ENCODE results near the gene C11orf21.
"Not testable (repeated sequence)": the region's sequence is repeated elsewhere in the genome, so short reads cannot be mapped to it uniquely, and the experiment has no call there.

C11orf21 gene

DNA sequence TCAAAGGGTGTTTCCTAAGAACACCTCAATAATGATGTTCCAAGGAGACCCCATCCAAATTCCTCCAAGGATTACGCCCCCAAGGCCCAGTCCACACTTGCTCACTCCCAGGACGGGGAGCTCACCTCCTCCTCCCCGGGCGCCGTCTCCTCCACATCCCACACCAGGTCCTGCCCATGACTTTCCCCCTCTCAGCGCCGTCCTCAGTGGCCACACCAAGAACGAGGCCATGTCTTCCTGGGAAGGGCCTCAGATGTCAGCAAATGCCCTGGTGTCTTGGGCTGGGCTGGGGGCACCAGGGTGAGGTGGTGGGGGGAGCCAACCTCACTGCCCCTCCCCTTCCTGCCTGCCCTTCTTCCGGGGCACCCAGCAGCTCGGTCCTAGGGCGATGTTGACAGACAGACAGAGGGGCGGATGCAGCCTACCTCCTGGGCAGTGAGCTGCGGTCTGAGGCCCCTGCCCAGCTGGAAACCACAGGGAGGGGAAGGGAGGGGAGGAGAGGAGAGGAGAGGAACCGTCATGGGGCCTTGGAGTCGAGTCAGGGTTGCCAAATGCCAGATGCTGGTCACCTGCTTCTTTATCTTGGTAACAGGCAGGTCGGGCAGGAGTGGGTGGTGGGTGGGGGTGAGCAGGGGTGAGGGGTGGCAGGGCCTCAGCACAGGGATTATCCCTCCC, at the start of gene C11orf21, which contains the start of gene TSPAN32:
TSS of gene C11orf21 (minus strand) at position 288 of the 675 bp plus-strand sequence. CDS start at position 178, 110 bp downstream.
TSS of gene TSPAN32 (plus strand) at position 383 of the 675 bp plus-strand sequence. CDS start at position 520, 137 bp downstream.
- peak; percentile 75 to 85 for DNase-seq

GRCh38 chr11:2348986-2349385, 47.3 kb upstream of the C11orf21 start:
- no peak for DNase-seq

DNA sequence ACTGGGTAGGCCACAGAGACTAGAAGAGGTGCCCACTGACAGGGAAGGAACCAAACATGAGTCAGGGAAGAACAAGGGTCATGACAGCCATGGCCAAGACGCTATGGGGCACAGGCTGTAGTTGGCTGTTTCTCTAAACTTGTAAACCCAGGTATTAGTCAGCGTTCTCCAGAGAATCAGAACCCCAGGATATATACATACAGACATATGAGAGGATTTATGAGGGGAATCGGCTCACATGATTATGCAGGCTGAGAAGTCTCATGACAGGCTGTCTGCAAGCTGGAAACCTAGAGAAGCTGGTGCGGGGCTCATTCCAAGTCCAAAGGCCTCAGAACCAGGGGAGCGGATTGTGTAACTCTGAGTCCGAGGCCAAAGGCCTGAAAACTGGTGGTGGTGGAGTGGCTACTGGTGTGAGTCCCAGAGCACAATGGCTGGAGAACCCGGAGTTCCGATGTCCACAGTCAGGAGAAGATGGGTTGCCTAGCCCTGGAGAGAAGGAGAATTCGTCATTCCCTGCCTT, 45.7 kb upstream of the C11orf21 start:
- no peak for DNase-seq

- DNase-seq, result no peak
Observed at GRCh38 chr11:2346586-2347307, 45.0 kb upstream of the C11orf21 start.

DNA sequence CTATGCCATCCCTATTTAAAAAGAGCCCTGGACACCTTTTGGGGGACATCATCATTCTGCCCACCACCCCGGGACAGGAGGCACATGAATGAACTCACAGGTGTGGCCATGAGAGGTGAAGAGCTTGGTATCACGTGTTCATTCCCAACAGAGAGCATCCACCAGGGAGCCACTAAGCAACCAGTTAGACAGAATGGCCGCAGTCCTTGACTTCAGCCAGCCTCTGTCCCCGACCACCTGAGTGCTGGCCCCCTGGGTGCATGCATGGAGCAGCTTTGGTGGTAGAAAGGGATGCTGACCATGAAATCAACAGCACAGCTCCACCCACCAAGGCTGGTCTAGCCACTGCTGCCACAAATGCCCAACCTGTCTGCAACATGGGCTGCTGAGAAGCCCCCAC, 44.3 kb upstream of the C11orf21 start:
- no peak for DNase-seq

DNA sequence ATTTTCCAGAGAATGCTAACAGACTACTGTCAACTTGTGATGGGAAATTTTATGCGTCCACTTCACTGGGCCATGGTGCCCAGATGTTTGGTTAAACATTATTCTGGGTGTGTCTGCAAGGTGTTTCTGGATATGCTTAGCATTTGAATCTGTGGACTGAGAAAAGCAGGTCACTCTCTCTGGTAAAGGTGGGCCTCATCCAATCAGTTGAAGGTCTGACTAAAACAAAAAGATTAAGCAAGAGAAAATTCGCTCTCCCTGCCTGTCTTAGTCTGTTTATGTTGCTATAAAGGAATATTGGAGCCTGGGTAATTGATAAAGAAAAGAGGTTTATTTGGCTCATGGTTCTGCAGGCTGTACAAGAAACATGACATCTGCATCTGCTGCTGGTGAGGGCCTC, 43.3 kb upstream of the C11orf21 start:
- no peak for DNase-seq

GRCh38 chr11:2343502-2343901, 41.8 kb upstream of the C11orf21 start:
- no peak for DNase-seq

DNA sequence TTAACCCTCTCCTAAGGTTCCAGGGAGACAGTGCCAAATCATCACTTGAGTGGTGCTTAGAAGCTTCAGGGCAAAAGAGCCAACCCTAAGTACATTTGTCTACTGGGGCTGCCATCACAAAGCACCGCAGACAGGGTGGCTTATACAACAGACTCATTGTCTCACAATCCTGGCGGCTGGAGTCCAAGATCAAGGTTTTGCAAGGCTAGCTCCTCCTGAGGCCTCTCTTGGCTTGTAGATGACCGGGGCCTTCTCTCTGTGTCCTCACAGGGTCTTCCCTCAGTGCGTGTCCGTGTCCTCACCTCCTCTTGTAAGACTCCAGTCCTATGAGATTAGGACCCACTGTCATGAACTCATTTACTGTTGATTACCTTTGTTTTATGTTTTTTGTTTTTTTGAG, 41.3 kb upstream of the C11orf21 start:
- no peak for DNase-seq

DNA sequence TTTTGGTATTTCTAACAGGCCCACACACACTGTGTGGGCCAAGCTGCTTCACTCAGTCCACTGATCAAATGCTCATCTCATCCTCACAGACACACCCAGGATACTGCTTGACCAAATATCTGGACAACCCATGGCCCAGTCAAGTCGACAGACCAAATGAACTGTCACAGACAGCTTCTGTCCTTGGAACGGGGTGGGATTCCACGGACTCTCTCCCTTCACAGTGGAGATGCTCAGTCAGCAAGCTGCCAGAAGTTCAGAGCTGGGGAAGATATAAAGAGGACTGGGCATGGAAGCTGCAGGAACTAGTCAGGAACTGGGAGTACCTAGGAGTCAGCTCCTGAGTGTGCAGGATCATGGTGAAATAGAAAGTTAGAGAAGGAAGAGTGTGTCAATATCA, 40.8 kb upstream of the C11orf21 start:
- DNase-seq, result no peak

- peak in 1 of 2 donors; percentile 23 for DNase-seq
Observed at GRCh38 chr11:2338760-2339159, 37.0 kb upstream of the C11orf21 start.

GRCh38 chr11:2335286-2335685, 33.6 kb upstream of the C11orf21 start:
- DNase-seq, result not testable (repeated sequence)

DNA sequence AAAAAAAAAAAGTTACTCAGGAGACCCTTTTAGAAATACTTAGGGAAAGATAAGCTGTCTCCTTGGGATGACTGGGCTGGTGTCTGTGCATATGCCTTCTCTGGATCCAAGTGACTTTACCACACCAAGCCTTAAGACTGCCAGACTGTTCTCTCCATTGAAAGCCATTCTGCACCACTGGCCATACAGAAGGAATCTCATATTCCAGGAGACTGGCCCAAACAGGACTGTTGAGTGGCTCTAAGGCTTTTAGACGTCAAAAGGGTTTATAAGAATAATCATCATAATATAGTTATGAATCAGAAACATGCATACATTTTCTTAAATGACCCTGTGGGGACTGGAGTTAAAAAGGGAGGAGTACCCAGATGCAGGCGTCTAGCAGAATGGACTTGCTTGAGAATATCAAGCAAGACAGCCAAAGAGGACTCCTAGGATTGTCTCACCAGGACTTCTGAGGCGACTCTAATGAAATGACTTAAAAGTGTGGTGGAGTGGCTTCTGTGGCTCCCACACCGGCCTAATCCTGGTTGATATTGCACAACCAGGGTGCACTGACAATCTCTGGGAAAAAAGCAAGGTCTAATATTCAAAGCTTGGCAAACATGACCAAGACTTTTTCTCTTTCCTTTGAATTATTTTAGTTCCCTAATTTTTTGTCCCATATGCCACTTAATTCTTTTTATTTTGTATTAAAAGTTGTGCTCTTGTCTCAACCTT, 31.9 kb upstream of the C11orf21 start:
- not testable (repeated sequence) for DNase-seq

DNA sequence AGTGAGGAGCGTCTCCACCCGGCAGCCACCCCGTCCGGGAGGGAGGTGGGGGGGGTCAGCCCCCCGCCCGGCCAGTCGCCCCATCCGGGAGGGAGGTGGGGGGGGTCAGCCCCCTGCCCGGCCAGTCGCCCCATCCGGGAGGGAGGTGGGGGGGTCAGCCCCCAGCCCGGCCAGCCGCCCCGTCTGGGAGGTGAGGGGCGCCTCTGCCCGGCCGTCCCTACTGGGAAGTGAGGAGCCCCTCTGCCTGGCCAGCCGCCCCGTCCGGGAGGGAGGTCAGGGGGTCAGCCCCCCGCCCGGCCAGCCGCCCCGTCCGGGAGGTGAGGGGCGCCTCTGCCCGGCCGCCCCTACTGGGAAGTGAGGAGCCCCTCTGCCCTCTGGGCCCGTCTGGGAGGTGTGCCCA, 30.9 kb upstream of the C11orf21 start:
- DNase-seq, result not testable (repeated sequence)

- DNase-seq, result no peak
Observed at GRCh38 chr11:2331404-2331803, 29.7 kb upstream of the C11orf21 start.

- DNase-seq, result no peak
Observed at GRCh38 chr11:2330696-2331095, 29.0 kb upstream of the C11orf21 start.

- no peak for DNase-seq
Observed at GRCh38 chr11:2329551-2329950, 27.8 kb upstream of the C11orf21 start.

DNA sequence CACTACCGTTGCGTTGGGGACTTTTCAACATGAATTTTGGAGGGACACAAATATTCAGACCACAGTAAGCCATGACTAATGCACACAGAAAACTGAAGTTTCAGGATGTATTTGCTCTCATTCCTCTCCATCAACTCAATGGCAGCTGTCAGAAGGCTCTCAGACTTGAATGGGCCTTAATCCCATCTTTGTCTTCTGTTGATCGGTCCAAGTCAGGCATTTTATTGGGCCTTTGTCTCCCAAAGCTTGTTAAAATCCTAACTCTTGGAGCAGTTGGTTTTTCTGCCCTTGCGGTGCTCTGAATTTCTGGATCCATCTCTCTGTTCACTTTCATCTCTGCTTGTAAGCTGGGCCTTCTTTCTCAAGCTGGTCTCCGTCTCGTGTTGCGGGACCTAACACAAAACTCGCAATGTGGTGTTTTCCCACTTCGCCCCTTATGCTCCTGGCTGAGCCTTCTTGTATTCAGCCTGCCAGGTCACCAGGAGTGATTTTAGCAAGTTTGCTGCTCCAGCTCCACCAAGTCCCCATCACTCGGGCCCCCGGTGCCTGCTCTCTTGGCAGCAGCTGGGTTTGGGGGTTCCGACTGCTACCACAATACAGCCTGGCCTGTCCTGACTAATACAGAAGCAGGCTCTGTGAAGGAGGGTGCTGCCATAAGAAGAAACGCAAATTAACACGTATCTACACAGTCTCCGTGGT, 27.1 kb upstream of the C11orf21 start:
- DNase-seq, result no peak

DNA sequence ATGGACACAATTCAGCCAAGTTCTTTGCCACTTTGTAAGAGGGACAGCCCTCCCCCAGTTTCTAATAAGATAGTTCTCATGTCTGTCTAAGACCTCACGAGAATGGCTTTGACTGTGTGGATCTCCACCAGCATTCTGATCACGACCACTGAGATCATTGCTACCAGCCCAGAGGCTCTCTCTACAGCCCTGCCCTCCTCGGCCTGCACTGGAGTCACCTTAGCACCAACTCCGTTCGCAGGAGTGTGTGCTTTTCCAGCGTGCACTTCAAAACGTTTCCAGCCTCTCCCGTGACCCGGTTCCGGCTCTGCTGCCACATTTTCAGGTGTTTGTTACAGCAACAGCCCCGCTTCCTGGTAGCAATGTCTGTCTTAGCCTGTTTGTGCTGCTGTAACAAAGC, 26.3 kb upstream of the C11orf21 start:
- no peak for DNase-seq

- no peak for DNase-seq
Observed at GRCh38 chr11:2327032-2327431, 25.3 kb upstream of the C11orf21 start.

DNA sequence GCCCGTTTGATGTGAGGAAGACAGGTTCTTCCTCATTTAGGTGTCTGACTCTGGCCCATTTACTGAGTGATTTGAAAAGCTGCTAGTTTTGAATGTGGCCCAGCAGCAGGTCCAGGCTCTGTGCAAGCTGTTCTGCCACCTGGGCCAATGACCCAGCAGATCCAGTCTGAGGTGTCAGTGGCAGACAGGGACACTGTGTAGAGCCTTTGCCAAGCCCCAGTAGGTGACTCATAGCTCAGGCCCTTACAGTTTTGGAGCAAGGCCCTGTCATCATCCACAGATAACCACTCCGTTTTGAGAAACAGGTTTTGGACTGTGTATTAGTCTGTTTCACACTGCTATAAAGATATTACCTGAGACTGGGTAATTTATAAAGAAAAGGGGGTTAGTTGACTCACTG, 24.0 kb upstream of the C11orf21 start:
- no peak for DNase-seq

GRCh38 chr11:2325123-2325522, 23.4 kb upstream of the C11orf21 start:
- no peak for DNase-seq

- no peak for DNase-seq
Observed at GRCh38 chr11:2321311-2321683, 19.6 kb upstream of the C11orf21 start.

All from CD4-positive, alpha-beta T cell treated with Interferon alpha-2 for 1 hour (primary cell).